Measurements from ENCODE around the gene NR1H3. TPM values are rescaled to one million over a fixed set of nuclear protein-coding genes. Genes with fewer than 3 reads are reported as not detected.

Gene NR1H3
- total and polyA plus RNA-seq, 2 donors from 2014 or later = 27.9 to 73.8 TPM

GRCh38 chr11:47236482-47236881, 21.3 kb upstream of the NR1H3 start:
- TF ChIP-seq CTCF (IDR thresholded peaks at IDR 0.05; ENCODE audit: borderline replicate concordance, extremely low read depth, insufficient read depth) = no peak
- peaks cover 0 to 18% (median 9%) of the 10 kb centered on the region in 3 donors for H3K36me3 ChIP-seq (ENCODE audit: control insufficient read depth in 2 of 3, insufficient read depth in 3 of 3, low read length in 3 of 3)
- no peak overlapping the region for H3K4me3 ChIP-seq (ENCODE audit: low read length in 3 of 3)
- no peak overlapping the region for H3K9ac ChIP-seq (ENCODE audit: low read length in 3 of 3)
- no peaks in the 10 kb centered on the region for H3K9me3 ChIP-seq (ENCODE audit: control insufficient read depth in 2 of 3, insufficient read depth in 1 of 3, low read length in 3 of 3)
- DNase-seq (no peak), FAIRE-seq (no peak)
- H3K27ac ChIP-seq (ENCODE audit: low read depth in 2 of 2, low read length in 2 of 2) = no peak overlapping the region
- intact Hi-C loops (cut with DNase I) = no loop called here
- H3K27me3 ChIP-seq (ENCODE audit: control insufficient read depth, insufficient read depth, low read length) = no peaks in the 10 kb centered on the region
- no peaks in the 10 kb centered on the region for H3K4me1 ChIP-seq (ENCODE audit: control insufficient read depth in 2 of 3, insufficient read depth in 2 of 3, low read depth in 1 of 3, low read length in 3 of 3)

GRCh38 chr11:47239852-47240251, 17.9 kb upstream of the NR1H3 start:
- H3K27ac ChIP-seq (ENCODE audit: low read depth in 2 of 2, low read length in 2 of 2) = no peak overlapping the region
- DNase-seq = peak in 1 of 5 donors; percentile 37
- TF ChIP-seq CTCF (IDR thresholded peaks at IDR 0.05; ENCODE audit: borderline replicate concordance, extremely low read depth, insufficient read depth) = no peak

GRCh38 chr11:47241841-47242301, 15.9 kb upstream of the NR1H3 start:
- no peaks in the 10 kb centered on the region for H3K27me3 ChIP-seq (ENCODE audit: control insufficient read depth, insufficient read depth, low read length)
- H3K4me3 ChIP-seq (ENCODE audit: low read length in 3 of 3) = no peak overlapping the region
- peaks cover 0 to 4% (median 0%) of the 10 kb centered on the region in 3 donors for H3K4me1 ChIP-seq (ENCODE audit: control insufficient read depth in 2 of 3, insufficient read depth in 2 of 3, low read depth in 1 of 3, low read length in 3 of 3)
- no peak overlapping the region for H3K27ac ChIP-seq (ENCODE audit: low read depth in 2 of 2, low read length in 2 of 2)
- no peak overlapping the region for H3K9ac ChIP-seq (ENCODE audit: low read length in 3 of 3)
- H3K36me3 ChIP-seq (ENCODE audit: control insufficient read depth in 2 of 3, insufficient read depth in 3 of 3, low read length in 3 of 3) = peaks cover 10 to 56% (median 41%) of the 10 kb centered on the region in 3 donors
- DNase-seq (no peak), FAIRE-seq (no peak)
- H3K9me3 ChIP-seq (ENCODE audit: control insufficient read depth in 2 of 3, insufficient read depth in 1 of 3, low read length in 3 of 3) = no peaks in the 10 kb centered on the region
- TF ChIP-seq CTCF (IDR thresholded peaks at IDR 0.05; ENCODE audit: borderline replicate concordance, extremely low read depth, insufficient read depth) = no peak
- intact Hi-C loops (cut with DNase I) = no loop called here

More at GRCh38 chr11:47239852-47240251, 17.9 kb upstream of the NR1H3 start:
- Histone ChIP-seq H3K27me3 (ENCODE audit: control insufficient read depth, insufficient read depth, low read length) (no peaks in the 10 kb centered on the region), H3K36me3 (ENCODE audit: control insufficient read depth in 2 of 3, insufficient read depth in 3 of 3, low read length in 3 of 3) (peaks cover 5 to 44% (median 30%) of the 10 kb centered on the region in 3 donors), H3K4me1 (ENCODE audit: control insufficient read depth in 2 of 3, insufficient read depth in 2 of 3, low read depth in 1 of 3, low read length in 3 of 3) (no peaks in the 10 kb centered on the region), H3K9me3 (ENCODE audit: control insufficient read depth in 2 of 3, insufficient read depth in 1 of 3, low read length in 3 of 3) (no peaks in the 10 kb centered on the region), H3K4me3 (ENCODE audit: low read length in 3 of 3) (no peak overlapping the region), H3K9ac (ENCODE audit: low read length in 3 of 3) (no peak overlapping the region)
- FAIRE-seq = no peak
- intact Hi-C loops (cut with DNase I) = no loop called here
